ENCODE measurements around the gene DOK3. TPM values are rescaled to one million over a fixed set of nuclear protein-coding genes. Genes with fewer than 3 reads are reported as not detected.
A peak's percentile ranks its signal among the peaks of the same experiment; 100 is the strongest.

Gene DOK3
- total RNA-seq, 1 donor from 2014 or later: 3.8 TPM

DNA sequence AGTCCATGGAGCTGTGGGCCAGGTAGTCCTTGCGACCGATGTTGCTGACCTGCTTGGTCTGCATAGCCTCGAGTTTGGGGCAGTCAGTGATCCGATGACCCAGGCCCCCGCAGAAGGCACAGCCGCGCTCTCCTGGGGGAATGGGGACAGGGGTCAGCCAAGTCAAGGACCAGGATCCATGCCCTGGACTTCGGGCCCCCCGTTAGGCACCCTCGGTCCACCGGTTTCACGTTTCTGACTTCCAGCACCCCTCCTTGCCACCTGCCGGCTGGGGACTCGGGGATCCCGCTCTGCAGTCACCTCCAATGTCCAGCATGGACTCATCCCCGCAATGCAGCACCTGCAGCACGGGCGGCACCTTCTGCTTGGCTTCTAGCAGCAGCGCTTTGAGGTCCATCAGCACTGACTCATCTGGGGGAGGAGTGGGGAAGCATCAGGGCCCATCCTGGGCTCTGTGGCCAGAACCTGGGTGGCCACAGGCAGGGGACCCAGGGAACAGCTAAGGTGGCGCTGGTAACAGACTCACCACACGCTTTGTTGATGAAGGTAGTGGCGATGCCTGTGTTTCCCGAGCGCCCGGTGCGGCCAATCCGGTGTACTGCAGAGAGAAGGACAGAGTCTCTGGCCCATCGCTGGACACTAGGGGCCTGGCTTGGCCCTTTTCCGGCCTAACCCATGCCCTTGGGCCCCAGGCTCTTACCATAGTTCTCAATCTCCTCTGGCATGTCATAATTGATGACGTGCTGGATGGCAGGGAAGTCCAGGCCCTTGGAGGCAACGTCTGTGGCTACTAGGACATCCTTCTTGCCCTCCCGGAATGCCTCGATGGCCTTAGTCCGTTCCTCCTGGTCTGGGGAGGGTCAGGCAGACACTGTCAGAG lies 2.4 kb upstream of the DOK3 start:
- DNase-seq: no peak

DNA sequence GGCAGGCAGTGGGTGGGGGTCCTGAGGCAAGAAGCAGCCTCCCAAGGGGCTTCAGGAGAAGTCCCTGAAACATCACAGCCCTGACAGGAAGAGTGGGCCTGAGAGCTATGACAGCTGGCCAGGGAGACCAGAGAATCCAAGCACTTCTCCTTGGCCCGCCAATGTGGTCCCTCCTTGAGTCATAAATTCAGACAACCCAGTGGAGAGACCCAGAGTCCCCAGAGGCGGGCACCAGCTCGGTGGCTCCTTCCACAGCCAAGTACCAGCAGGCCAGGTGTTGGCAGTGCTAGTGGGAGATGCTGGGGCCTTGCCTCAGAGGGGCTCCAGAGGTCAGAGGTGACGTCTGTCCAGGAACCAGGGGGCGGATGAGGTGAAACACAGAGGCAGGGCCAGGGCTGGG lies 1.6 kb upstream of the DOK3 start:
- no peak for DNase-seq

DNA sequence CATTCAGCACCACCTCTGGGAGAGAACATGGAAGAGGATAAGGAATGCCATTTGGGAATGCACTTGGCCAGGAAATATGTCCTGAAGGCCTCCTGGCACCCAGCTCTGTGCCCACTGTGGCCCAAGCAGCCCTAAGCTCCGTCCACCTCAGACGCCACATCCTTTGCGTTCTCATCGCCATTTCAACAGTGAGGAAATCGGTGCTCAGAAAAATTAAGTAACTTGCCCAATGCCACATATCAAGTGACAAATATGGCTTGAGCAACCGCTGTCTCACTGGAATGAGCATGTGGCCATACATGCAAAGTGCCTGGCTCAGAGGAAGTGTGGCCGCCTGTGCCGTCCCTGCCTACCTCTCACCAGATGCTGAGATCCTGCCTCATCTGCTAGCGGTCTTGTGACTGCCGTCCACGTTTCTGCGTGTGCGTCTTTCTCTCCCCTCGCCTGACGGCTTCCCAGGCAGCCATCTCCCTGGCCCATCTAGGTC lies 984 bp upstream of the DOK3 start:
- no peak for DNase-seq

DNA sequence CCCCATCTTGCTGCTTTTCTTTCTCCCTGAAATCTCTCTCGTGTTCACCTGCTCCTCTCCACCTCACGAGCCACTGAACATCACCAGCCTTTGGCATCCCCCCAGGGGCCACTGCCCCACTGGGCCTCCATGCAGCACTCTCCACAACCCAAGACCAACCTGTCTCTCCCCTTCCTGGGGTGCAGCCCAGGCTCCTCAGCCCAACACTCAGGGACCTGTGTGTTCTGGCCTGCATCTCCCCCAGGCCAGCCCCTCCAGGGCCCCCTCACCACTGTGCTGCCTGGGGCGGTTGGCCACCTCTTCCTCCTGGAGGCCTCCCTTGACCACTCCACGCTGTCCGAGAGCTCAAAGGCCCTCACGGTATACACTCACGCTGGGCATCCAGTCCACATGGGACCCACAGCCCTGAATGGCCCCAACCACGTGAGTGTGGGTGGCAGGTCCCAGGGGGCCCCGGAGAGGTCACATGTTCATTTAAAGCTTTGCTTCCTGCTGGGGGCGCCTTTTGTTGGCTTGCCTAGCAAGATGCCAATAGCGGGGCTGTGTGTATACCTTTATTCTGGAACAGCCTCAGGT lies 453 bp upstream of the DOK3 start:
- DNase-seq: no peak

DNA sequence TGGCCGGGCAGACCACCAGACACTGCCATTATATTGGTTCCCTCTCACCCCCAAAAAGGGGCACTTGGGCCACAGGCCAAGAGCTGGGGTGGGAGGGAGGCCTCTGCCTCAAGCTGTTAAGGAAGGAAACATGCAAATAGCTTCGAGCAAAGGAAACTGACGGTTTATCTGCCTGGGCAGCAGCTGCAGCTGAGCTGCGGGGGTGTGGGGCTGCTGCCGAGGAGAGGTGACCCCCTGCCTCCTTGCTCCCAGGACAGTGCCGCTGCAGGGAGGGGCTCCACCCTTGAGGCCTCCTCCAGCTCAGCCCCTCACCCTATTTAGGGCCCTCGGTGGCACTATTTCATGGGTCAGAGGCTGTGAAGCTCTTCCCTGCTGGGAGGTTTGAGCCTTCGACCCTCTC lies 789 bp downstream of the DOK3 start:
- DNase-seq: no peak

DNA sequence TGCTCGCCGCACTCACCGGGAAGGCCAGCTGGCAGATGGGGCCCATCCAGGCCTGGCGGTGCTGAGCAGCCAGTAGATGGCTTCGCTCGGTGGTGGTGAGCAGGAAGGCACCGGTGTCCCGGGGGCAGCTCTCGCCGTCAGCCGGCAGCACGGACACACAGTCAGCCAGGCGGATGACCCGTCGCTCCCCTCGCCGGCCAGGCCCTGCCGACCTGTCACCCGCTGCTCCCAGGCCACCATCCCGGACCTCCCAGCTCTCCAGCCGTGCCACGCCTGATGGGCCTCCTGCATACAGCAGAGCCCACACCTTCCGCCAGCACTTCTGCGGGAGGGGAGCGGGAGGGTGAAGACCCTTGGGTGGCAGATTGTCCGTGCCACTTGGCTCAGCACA lies 1.4 kb downstream of the DOK3 start:
- no peak for DNase-seq

DNA sequence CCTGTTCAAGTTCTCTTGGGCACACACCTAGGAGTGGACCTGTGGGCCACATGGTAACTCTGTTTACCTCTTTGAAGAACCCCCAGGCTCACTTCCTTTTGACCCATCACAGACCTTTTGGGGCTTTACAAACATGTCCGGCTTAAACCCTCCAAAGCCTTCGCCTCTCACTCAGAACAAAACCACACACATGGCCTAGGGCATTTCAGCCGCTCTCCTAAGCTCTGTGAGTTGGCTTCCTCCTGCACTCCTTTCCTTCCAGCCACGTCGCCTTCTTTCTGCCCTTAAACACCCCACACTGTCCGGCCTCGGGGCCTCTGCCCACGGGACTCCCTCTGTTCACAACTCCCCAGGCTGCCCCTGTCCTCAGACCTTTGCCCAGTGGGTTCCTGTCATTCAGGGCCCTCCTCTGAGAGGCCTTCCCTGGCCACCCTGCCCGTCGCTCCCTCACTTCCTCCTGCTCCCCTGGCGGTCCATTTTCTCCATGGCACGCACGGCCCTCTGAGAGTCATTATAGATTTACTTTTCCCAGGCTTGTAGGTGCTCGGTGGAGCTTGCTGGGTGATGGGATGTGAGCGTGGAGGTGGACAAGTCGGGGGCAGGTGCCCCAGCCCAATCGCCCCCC lies 1.9 kb downstream of the DOK3 start:
- no peak for DNase-seq

DNA sequence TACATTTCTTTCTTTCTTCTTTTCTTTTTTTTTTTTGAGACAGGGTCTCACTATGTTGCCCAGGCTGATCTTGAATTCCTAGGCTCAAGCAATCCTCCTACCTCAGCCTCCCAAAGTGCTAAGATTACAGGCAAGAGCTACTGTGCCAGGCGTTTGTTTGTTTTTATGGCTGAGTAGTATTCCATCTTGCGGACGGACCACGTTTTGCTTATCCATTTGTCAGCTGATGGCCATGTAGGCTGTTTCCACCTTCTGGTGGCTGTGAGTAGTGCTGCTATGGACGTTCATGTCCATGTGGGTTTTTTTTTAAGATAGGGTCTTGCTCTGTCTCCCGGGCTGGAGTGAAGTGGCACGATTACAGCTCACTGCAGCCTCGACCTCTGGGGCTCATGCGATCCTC lies 2.5 kb downstream of the DOK3 start:
- DNase-seq: no peak

DNA sequence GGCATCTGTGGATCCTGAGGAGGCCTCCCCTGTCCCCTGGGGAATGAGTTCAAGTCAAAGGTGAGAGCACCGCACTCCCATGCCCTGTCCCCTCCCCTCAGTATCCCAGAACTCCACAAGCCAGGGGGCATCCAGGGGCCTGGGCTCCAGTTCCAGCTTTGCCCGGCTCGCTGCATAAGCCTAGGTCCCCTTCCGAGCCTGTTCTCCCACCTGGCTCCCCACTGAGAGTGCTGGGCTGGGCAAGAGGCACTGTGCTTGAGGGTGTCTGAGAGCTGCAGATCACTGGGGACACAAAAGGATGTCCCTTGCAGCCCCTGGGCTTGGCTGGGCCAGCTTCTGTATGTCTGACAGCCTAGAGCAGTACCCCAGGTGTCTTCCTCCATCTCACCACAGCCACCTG lies 4.6 kb downstream of the DOK3 start:
- DNase-seq: no peak

DNA sequence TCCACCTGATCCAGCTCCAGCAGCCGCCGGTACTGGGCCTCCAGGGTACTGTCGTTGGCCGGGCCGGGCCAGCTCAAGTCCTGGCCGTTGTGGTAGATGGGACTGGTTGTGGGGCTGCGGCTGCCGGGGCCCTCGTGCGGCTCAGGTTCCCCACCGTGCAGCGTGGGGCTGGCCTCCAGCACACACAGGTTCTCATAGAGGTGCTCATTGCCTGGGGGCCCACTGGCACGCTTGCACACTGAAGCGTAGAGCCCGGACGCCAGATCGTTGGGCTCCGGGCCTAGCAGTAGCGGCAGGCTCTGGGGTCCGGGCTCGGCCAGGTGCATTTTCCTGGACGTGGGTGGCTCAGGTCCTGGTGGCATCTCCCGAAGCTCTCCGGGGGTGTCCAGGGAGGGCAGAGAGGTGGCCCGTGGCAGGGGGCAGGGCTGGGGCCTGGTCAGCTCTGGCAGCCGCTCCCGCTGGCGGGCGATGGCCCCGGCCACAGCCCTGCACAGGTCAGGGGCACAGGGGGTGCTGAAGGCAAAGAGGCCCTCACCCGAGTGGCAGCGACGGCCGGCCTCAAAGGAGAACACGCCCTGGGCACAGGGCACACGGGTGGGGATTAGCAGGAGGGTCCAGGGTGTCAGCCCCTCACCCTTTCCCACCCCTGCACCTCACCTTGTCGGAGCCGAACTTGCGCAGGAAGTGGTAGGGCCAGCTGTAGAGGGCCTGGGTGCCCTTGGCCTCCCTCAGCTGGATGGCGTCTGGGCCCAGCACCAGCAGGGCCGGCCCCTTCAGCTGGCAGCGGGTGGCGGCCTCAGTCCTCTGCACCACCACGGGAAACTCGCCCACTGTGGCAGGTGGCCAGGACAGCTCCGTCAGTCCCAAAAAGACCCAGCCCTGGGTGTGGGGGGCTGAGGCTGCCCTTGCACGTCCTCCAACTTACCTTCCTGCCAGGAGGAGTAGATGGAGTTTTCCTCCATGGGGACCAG lies 5.3 kb downstream of the DOK3 start:
- no peak for DNase-seq

DNA sequence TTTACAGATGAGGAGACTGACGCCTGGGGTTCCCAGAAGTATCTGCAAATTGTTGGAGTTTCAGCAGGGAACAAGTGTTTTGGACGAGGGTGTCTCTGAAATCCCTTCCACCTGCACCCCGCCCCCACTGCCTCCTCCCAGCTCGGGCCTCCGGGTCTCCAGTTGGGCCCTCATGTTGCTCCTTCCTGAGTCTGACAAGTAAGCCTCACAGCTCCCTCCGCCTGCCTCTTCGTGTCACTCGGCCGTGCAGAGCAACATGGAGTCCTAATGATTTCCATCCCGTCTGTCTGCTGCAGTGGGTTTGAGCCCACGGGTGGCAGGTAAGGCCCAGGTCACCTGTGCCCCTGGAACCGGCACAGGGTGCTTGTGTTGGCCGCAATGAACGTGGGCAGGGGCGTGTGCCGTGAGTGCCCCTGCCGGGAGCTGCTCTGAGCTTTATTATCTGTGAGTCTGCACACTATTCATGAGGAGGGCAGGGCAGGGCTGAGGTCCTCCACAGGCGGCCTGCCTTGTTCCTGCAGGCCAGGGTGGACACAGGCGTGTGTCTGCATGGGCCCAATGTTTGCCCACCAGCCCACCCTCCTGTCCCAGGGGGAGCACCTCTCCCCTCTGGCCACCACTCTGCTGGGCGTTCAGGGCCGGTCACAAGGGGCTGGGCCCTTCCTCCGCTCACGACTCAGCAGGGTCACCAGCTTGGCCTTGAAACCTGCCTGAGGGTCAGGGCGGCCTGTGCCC lies 6.1 kb downstream of the DOK3 start:
- DNase-seq: no peak

DNA sequence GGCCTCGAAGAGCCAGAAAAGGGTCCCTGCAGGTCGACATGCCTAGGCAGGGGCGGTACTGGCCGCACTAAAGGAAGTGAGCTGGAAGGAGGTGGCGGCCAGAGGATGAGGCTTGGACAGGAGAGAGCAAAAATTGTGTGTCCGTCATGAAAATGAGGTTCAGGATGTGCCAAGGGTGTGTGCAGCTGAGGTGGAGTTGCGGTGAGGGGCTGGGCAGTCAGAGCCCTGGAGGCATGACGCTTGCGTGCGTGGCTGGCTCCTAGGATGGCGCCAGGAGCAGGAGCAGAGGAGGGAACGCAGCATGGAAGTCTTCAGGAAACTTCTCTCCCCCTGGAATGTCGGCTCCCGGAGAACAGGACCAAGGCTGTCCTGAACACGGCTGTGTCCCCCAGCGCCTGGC lies 6.7 kb downstream of the DOK3 start:
- DNase-seq: no peak

DNA sequence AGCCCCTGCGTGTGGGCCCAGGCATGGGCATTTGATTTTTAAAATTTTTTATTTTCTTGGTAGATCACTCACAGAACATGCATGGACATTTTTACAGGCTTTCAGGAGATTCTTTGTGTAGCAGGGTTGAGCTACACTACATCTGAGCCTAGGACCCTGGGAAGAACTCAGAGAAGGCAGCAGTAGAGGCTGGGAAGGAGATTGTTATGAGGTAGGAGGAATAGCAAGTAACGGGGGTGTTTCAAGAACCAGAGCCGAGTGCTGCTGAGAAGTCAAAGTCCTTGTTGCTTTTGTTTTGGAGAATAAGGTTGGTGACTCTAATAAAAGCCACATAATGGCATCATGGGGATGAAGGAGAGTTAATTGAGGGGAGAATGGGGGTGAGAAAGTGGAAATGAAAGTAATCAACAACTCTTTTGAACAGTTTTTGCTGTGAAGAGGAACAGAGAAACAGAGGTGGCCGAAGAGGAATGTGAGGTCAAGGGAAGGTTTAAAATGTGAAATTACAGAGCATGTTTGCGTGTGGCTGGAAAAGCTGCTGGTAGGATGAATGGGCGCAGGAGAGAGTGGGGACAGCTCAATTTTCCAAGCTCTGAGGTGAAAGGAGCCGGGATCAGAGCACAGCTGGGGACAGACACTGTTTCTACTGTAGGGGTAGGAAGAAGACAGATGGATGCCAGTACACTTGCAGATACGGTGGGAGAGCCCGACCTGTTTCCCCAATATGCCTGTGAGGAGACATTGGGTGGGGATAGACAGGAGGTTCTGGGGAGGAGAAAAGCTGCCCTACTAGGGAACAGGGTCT lies 7.5 kb downstream of the DOK3 start:
- no peak for DNase-seq

DNA sequence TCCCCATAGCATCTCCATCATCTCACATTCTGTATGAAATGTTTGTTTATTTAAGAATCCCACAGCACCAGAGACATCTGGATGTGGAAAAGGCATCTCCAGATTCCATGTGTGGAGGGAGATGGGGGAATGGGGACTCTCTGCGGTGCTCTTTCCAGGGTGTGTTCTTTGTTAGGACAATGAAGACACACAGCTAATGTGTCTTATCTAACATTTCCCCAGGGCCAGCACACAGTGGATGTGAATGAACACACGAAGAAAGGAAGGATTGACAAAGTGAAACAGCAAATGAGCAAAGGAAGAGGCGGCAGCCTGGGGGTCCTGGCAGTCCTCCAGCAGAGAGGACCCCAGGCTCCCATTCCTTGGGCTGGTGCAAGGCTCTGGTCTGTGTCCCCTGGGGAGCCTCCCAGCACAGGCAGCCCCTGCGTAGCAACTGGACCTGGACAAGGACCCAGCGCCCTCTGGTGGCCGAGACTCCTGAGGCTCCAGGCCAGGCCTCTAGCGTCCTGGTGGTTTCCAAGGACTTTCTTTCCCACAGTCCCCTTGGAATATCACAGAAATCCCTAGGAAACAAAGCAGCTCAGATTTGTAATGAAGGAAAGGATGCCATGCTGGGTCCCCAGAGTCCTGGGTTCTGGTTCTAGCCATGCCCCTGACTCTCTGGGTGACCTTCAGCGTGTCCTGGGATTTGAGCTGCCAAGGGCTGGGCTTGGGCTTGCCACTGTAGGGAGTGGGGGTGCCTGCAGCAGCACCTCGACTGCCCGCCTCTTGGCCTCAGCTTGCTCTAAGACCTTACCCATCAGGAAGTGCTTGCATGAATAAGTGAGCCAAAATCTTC lies 8.7 kb downstream of the DOK3 start:
- DNase-seq: peak; percentile 53

DNA sequence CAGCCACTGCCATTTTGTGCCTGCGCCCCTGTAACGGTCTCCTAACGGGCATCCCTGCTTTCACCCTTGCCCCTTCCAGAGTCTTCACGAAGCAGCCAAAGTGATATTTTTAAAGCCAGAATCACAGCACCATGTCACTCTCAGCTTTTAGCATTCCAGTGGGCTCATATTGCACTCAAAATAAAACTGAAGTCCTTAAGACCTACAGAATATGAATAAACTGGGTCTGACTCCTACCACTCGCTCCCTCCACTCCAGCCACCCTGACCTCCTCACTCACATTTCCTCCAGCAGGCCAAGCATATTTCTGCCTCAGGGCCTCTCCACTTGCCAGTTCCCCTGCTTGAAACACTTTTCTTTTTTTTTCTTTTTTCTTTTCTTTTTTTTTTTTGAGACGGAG lies 9.8 kb downstream of the DOK3 start:
- no peak for DNase-seq

DNA sequence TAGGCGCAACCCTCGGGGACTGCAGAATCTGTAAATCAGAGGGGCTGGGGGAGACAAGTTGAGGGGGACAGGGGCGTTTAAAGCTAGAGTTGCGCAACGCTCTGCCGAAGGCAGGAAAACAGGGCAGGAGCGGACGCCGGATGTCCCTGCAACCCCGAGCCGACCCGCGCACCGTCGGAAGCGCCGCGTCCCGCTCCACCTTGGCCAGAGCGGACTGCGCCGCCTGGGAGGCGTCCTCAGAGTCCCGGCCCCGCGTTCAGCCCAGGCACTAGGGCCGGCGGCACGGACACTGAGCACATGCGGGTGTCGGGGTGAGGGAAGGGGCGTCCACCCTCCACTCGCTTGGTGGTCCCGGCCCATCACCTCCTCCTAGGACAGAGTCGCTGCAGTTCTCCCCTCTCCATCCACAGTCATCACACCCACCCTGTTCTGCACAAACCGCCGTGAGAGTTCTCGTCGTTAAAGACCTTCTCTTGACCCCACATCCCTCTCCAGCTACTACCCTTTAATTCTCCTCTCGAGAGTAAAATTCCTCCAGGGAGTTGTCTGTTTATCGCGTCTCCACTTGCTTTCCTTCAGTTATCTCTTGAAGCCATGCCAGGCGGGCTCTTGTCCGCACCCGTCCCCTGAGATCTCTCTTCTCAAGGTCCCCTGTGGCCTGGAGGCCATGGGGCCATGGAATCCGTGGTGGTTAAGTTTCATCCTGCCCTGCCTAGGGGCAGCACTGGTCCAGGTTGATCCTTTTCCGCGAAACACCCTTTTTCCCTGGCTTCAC lies 11.4 kb downstream of the DOK3 start:
- no peak for DNase-seq

DNA sequence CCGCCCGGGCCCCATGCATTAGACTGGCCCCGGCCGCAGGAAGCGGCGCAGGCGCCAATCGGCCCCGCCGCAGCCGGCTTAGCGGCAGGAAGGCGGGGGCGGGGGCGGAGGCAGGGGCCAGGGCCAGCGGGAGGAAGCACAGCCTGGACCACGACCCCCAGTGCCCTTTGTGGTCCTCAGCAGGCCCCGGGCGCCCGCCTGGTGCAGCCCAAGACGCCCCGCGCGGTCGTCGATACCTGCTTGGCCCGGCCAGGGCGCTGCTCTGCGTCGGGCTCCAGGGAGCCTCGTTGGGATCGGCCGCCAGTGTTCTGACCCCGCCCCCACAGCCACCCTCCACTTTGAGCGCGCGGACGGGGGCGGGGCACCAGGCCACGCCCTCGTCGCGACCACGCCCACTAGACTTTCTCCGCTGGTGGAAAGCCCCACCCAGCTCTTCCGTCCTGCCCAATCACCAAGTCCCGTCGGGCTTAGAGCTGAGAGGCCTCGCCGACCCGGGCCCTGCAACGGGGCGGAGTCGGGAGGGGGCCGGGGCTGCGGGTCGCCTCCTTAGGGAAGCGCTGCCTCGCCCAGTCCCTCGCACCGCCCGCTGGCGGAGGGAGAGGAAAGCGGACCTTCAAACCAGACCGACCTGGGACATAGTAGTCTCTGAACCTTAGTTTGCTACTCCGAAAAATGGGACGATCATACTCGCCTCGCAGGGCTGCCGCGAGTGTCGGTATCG lies 12.2 kb downstream of the DOK3 start, which contains the start of gene PDLIM7:
Gene PDLIM7 (minus strand): TSS at position 313 of the 721 bp plus-strand sequence. CDS start 1,092 bp downstream, outside the sequence.
- DNase-seq: peak; percentile 98

DNA sequence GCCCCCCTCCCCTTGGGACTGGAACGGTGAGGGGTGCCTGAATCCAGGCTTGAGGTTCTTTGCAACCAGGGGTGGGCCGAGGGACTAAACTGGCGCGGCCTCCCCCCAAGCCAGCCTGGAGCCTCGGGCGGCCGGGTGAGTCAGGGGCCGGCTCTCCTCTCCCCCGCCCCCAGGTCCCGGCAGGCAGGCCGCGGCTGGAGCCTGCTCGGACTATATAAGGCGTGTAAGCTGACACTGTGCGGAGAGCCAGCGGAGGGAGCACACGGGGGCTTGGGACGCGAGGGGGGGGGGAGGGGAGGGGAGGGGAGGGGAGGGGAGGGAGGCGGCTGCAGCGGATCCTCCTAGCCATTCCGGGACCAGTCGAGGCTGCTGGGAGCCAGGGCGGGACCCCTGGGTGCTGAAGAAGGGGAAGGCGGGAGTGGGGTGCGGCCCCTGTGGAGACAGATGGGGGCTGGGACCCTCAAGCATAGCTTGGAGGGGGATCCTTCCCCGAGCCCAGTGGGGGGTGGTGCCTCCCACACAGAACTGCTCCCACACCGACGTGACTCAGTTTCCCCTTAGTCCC lies 12.8 kb downstream of the DOK3 start:
- DNase-seq: peak; percentile 75

All from skin of body (tissue), 2 donors.